HepG2 (cell line): ENCODE measurements around the gene RTN4.

Experiments
- EZH2 ChIP-seq: conservative IDR thresholded peaks from 2 replicates; pipeline ENCODE4 v1.6.1; 2012; ENCODE audit warnings: mild to moderate bottlenecking, low read depth, low read length, moderate library complexity
- HOXA7 ChIP-seq: sonication (generic); formaldehyde crosslinking; IDR thresholded peaks from 2 replicates; pipeline ENCODE4 v1.8.1; 2022; ENCODE audit warnings: mild to moderate bottlenecking, missing genetic modification reagents, moderate library complexity
- NR3C1 ChIP-seq: sonication (generic); formaldehyde crosslinking; IDR thresholded peaks from 2 replicates; pipeline ENCODE4 v1.4.0; 2020; ENCODE audit warnings: missing genetic modification reagents
- TGIF2 ChIP-seq: IDR thresholded peaks from 2 replicates; pipeline ENCODE4 v1.6.1; 2016; ENCODE audit warnings: control low read depth, missing compliant biosample characterization
- ZFP41 ChIP-seq: sonication (generic); formaldehyde crosslinking; IDR thresholded peaks from 2 replicates; pipeline ENCODE4 v1.4.0; 2020; ENCODE audit warnings: mild to moderate bottlenecking, missing genetic modification reagents, borderline replicate concordance

DNA sequence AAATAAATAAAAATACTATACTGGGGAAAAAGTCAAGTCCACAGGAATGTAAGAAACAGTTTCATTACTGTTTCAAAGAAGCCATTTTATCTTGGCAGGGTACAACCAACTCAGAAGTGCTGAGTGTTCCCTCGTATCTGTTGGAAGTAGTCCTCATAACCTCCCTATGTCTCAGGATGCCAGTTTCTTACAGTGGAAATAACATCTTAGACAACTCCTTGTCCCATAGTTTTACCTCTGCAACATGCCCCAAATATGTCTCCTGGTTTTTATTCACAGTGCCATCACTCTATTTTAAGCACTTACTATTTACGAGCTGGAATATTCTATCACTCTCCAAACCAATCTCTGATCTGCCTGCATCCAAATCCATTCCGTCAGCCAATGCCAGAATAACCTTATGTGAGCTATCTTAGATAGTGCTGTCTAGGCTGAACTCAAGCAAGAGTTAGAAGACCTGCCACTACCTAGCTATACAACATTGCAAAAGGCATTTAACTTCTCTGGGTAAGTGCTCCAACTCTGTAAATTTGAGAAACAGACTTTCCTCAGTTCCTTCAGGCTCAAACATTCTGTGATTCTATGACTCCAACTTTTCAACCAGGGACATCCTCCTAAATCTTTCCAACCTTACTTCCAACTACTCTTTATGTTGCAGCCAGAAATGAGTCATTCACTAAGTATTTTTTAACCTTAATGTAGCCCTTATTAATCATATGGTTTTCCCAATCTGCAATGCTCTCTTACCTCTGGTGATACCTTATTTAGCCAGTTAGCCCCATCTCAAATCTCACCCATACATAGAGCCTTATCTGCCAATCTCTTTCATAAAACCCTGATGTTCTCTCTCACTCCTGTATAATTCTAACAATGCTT, 66.7 kb downstream of the RTN4 start:
- TF ChIP-seq ZFP41 (CRISPR knock-in tag) (no peak), NR3C1 (CRISPR knock-in tag) (no peak), TGIF2 (CRISPR knock-in tag) (no peak), HOXA7 (CRISPR knock-in tag) (no peak), EZH2 (no peak)
